Measurements from ENCODE around the gene CDH13.

The CDH13 gene

GRCh38 chr16:82628088-82628423 is 1.3 kb downstream of the CDH13 start:
- DNase-seq (ENCODE audit: extremely low read depth, insufficient read length), result no peak
- H3K4me3 ChIP-seq (replicated peaks; ENCODE audit: low read depth, low read length), result no peak overlapping the region
- no peaks in the 10 kb centered on the region for H3K36me3 ChIP-seq (ENCODE audit: control insufficient read depth, insufficient read depth, low read length)
- TF ChIP-seq CTCF (IDR thresholded peaks at IDR 0.05; ENCODE audit: insufficient read depth, low read length, poor library complexity, severe bottlenecking), result no peak
- peaks cover 4% of the 10 kb centered on the region; the same call in 1 of the 2 replicates for H3K27me3 ChIP-seq (replicated peaks; ENCODE audit: control insufficient read depth, insufficient read depth, low read length)

DNA sequence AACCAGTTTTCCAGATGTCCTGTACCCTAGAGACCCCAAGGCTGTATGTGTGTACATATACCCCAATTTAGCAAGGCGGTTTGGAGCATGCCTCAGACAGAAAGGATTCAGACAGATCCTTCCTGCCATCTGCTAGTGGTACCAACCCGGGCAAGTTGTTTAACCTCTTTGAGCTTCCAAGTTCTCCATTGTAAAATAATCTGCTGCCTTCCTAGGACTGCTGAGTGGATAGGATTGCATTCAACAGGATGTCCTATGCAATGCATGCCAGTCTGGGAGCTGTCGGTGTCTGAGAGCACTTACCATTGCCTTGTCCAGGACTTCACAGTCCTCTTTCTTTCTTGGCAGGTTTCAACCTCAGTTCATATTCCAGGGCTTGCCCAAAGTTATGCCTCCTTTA is 1.9 kb downstream of the CDH13 start:
- DNase-seq (ENCODE audit: extremely low read depth, insufficient read length), result no peak
- no peak for TF ChIP-seq CTCF (IDR thresholded peaks at IDR 0.05; ENCODE audit: insufficient read depth, low read length, poor library complexity, severe bottlenecking)
- Histone ChIP-seq H3K4me3 (replicated peaks; ENCODE audit: low read depth, low read length) (no peak overlapping the region), H3K27me3 (replicated peaks; ENCODE audit: control insufficient read depth, insufficient read depth, low read length) (peaks cover 4% of the 10 kb centered on the region; the same call in 1 of the 2 replicates), H3K36me3 (ENCODE audit: control insufficient read depth, insufficient read depth, low read length) (no peaks in the 10 kb centered on the region)

DNA sequence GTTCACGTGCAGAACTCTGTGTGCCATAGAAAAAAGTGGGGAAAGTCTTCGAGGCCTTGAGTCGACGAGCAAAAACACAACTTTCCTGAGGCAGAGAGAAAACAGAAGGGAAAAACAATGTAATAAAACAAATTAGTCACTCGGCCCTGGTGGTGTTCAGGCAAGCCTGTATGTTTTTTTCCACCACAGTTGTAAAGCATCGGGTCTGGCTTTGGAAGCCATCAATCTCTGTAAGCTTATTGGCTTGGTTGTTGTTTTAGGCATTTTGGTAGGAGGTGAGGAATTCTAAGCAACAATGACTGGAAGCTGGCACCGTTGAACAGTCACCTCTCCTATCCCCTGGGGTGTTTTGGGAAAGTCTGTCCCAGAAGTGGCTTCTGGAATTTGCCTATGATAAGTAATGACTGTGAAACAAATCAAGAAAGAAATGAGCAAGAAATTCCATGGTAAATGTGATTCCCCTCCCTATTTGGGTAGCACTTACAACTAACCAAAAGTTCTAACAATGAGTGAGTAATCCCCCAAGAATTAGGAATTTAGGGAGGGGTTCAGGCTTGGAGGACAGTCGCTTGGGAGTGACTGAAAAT is 2.8 kb downstream of the CDH13 start:
- Histone ChIP-seq H3K4me3 (replicated peaks; ENCODE audit: low read depth, low read length) (no peak overlapping the region), H3K27me3 (replicated peaks; ENCODE audit: control insufficient read depth, insufficient read depth, low read length) (peaks cover 4% of the 10 kb centered on the region; the same call in 1 of the 2 replicates), H3K36me3 (ENCODE audit: control insufficient read depth, insufficient read depth, low read length) (no peaks in the 10 kb centered on the region)
- TF ChIP-seq CTCF (IDR thresholded peaks at IDR 0.05; ENCODE audit: insufficient read depth, low read length, poor library complexity, severe bottlenecking), result no peak
- no peak for DNase-seq (ENCODE audit: extremely low read depth, insufficient read length)

- H3K27me3 ChIP-seq (replicated peaks; ENCODE audit: control insufficient read depth, insufficient read depth, low read length), result peaks cover 4% of the 10 kb centered on the region; the same call in 1 of the 2 replicates
- H3K4me3 ChIP-seq (replicated peaks; ENCODE audit: low read depth, low read length), result no peak overlapping the region
- H3K36me3 ChIP-seq (ENCODE audit: control insufficient read depth, insufficient read depth, low read length), result no peaks in the 10 kb centered on the region
- no peak for TF ChIP-seq CTCF (IDR thresholded peaks at IDR 0.05; ENCODE audit: insufficient read depth, low read length, poor library complexity, severe bottlenecking)
- DNase-seq (ENCODE audit: extremely low read depth, insufficient read length), result no peak
These were observed 3.5 kb downstream of the CDH13 start for GRCh38 chr16:82630219-82630618.

DNA sequence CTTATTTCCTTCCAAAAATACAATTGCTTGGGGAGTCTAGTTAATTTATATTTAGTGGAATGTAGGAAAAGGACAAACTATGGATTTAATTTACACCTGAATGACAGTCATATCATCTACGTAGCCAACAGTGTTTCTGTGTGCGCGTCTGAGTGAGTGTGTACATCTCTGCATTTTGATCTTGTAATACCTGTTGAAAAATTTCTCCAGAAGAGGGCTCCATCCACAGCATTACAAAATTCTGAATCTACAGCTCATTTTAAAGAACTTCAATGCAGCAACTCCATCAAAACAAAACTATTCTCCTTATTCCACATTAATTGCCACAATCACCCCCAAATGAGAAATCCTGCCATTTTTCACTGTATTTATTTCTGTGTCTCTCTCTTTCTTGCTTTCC is 3.9 kb downstream of the CDH13 start:
- H3K36me3 ChIP-seq (ENCODE audit: control insufficient read depth, insufficient read depth, low read length), result no peaks in the 10 kb centered on the region
- no peak overlapping the region for H3K4me3 ChIP-seq (replicated peaks; ENCODE audit: low read depth, low read length)
- peaks cover 4% of the 10 kb centered on the region; the same call in 1 of the 2 replicates for H3K27me3 ChIP-seq (replicated peaks; ENCODE audit: control insufficient read depth, insufficient read depth, low read length)
- DNase-seq (ENCODE audit: extremely low read depth, insufficient read length), result no peak
- TF ChIP-seq CTCF (IDR thresholded peaks at IDR 0.05; ENCODE audit: insufficient read depth, low read length, poor library complexity, severe bottlenecking), result peak; percentile 22
